Effector memory CD8-positive, alpha-beta T cell (primary cell): ENCODE measurements around the gene LSR.

ENCODE experiments used
- ATAC-seq: fragments of 150-1000 bp; cut with Tn5 transposase; replicated peaks from 2 replicates; pipeline ENCODE4 v1.10.0; 2021; ENCODE audit warnings: mild to moderate bottlenecking, moderate library complexity
- DNase-seq, 3 experiments: peaks; one replicate each; pipeline ENCODE4 v3.0.0; 2021
- H3K27ac Mint-ChIP-seq, 2 donors: one replicate each; pipeline ENCODE4 v1.8.0; 2022; ENCODE audit warnings: mild to moderate bottlenecking in 2 of 2, mixed read lengths in 2 of 2, moderate library complexity in 2 of 2
- H3K27me3 Mint-ChIP-seq, 2 donors: one replicate each; pipeline ENCODE4 v1.8.0; 2022; ENCODE audit warnings: mixed read lengths in 2 of 2
- H3K36me3 Mint-ChIP-seq: one replicate; pipeline ENCODE4 v1.8.0; 2022; ENCODE audit warnings: mild to moderate bottlenecking, moderate library complexity, mixed read lengths; ENCODE audit not compliant: insufficient read depth
- H3K4me1 Mint-ChIP-seq, 2 donors: one replicate each; pipeline ENCODE4 v1.8.0; 2022; ENCODE audit warnings: low read depth in 2 of 2, mixed read lengths in 2 of 2
- H3K4me3 Mint-ChIP-seq, 2 donors: one replicate each; pipeline ENCODE4 v1.8.0; 2022; ENCODE audit warnings: mild to moderate bottlenecking in 2 of 2, mixed read lengths in 2 of 2, moderate library complexity in 2 of 2
- H3K9me3 Mint-ChIP-seq, 2 donors: one replicate each; pipeline ENCODE4 v1.8.0; 2022; ENCODE audit warnings: mixed read lengths in 2 of 2

LSR gene

GRCh38 chr19:35294859-35295791, 46.3 kb downstream of the LSR start:
- no peak for ATAC-seq

GRCh38 chr19:35295792-35296462, 47.1 kb downstream of the LSR start:
- DNase-seq = peak; percentile 16 to 27 (median 23)
- H3K27ac Mint-ChIP-seq = no peak overlapping the region
- peak; percentile 83 for ATAC-seq
- H3K27me3 Mint-ChIP-seq = peaks cover 0 to 7% of the 10 kb centered on the region in 2 donors
- no peaks in the 10 kb centered on the region for H3K9me3 Mint-ChIP-seq
- H3K4me1 Mint-ChIP-seq = peaks cover 0 to 2% of the 10 kb centered on the region in 2 donors
- H3K36me3 Mint-ChIP-seq = no peaks in the 10 kb centered on the region
- H3K4me3 Mint-ChIP-seq = peak overlapping the region in 1 of 2 donors; percentile 23

More at GRCh38 chr19:35294859-35295791, 46.3 kb downstream of the LSR start:
- Mint-ChIP-seq H3K27ac (no peak overlapping the region), H3K4me3 (no peak overlapping the region), H3K9me3 (no peaks in the 10 kb centered on the region), H3K27me3 (peaks cover 0 to 12% of the 10 kb centered on the region in 2 donors), H3K4me1 (peaks cover 0 to 2% of the 10 kb centered on the region in 2 donors), H3K36me3 (no peaks in the 10 kb centered on the region)
- DNase-seq = no peak

DNA sequence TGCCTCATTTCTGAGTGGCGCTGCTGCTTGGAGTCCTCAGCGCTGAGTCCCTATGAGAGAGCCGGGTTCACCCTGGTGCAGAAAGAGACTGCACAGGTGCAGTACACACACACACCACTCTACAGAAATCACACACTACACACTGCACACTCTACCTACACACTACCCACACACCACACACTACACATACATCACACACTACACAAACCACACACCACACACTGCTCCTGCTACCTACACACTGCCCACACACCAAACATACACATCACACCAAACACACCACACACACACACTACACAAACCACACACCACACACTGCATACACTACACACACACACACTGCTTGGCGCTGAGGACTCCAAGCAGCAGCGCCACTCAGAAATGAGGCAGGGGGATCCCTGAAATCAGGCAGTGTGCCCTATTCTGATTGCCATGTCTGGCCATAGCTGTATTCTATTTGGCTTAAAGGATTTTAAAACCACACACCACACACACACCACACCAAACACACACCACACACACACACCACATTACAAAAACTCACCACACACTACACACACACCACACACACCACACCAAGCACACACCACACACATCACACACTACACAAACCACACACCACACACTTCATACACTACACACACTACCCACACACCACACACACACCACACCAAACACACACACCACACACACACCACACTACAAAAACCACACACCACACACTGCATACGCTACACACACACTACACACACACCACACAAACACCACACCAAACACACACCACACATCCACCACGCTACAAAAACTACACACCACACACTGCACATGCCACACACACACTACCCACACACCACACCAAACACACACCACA, 48.1 kb downstream of the LSR start:
- no peak for ATAC-seq
- Mint-ChIP-seq H3K27ac (no peak overlapping the region), H3K9me3 (no peaks in the 10 kb centered on the region)

DNA sequence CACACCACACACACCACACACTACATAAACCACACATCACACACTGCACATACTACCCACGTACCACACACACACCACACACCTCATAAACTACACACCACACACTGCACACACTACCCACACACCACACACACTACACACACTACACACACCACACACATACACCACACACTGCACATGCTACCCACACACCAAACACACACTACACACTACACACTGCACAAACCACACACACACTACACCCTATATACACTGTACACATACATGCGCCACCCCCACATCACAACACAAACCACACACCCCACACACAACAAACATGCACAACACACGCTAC, 48.7 kb downstream of the LSR start:
- H3K27me3 Mint-ChIP-seq = no peaks in the 10 kb centered on the region
- H3K36me3 Mint-ChIP-seq = no peaks in the 10 kb centered on the region
- peaks cover 0 to 2% of the 10 kb centered on the region in 2 donors for H3K4me1 Mint-ChIP-seq
- no peaks in the 10 kb centered on the region for H3K9me3 Mint-ChIP-seq
- DNase-seq = no peak
- H3K27ac Mint-ChIP-seq = no peak overlapping the region
- no peak for ATAC-seq
- no peak overlapping the region for H3K4me3 Mint-ChIP-seq

More for the DNA sequence above, 48.1 kb downstream of the LSR start:
- H3K36me3 Mint-ChIP-seq = no peaks in the 10 kb centered on the region
- no peak overlapping the region for H3K4me3 Mint-ChIP-seq
- peaks cover 0 to 2% of the 10 kb centered on the region in 2 donors for H3K4me1 Mint-ChIP-seq
- H3K27me3 Mint-ChIP-seq = no peaks in the 10 kb centered on the region
- DNase-seq = no peak

GRCh38 chr19:35297922-35298321, 49.1 kb downstream of the LSR start:
- DNase-seq (no peak), ATAC-seq (no peak)
- no peak overlapping the region for H3K27ac Mint-ChIP-seq
- no peak overlapping the region for H3K4me3 Mint-ChIP-seq
- H3K4me1 Mint-ChIP-seq = peaks cover 0 to 2% of the 10 kb centered on the region in 2 donors
- no peaks in the 10 kb centered on the region for H3K9me3 Mint-ChIP-seq
- H3K36me3 Mint-ChIP-seq = no peaks in the 10 kb centered on the region
- no peaks in the 10 kb centered on the region for H3K27me3 Mint-ChIP-seq

GRCh38 chr19:35298561-35298972, 49.8 kb downstream of the LSR start:
- no peaks in the 10 kb centered on the region for H3K4me1 Mint-ChIP-seq
- H3K36me3 Mint-ChIP-seq = no peaks in the 10 kb centered on the region
- no peak overlapping the region for H3K27ac Mint-ChIP-seq
- no peak for ATAC-seq
- H3K4me3 Mint-ChIP-seq = no peak overlapping the region
- H3K27me3 Mint-ChIP-seq = no peaks in the 10 kb centered on the region
- no peak for DNase-seq
- H3K9me3 Mint-ChIP-seq = no peaks in the 10 kb centered on the region

- H3K4me1 Mint-ChIP-seq = no peaks in the 10 kb centered on the region
- DNase-seq = no peak
- no peak for ATAC-seq
Measured at GRCh38 chr19:35299523-35300338, 50.9 kb downstream of the LSR start.

DNA sequence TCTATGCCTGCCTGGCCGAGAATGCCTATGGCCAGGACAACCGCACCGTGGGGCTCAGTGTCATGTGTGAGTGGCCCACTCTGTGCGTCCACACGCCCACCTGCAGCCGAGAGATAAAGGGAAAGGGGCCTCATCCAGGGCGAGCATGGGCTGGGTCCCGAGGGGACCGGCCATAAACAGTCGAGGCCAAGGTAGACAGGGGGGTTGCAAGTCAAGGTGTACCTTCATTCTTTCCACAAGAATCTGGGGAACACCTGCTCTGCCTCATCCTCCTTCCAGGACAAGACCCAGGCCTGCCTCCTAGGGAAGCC, 51.5 kb downstream of the LSR start:
- H3K36me3 Mint-ChIP-seq = no peaks in the 10 kb centered on the region
- no peak overlapping the region for H3K27ac Mint-ChIP-seq
- ATAC-seq (no peak), DNase-seq (no peak)
- no peak overlapping the region for H3K4me3 Mint-ChIP-seq
- H3K27me3 Mint-ChIP-seq = no peaks in the 10 kb centered on the region
- H3K9me3 Mint-ChIP-seq = no peaks in the 10 kb centered on the region
- no peaks in the 10 kb centered on the region for H3K4me1 Mint-ChIP-seq

More at GRCh38 chr19:35299523-35300338, 50.9 kb downstream of the LSR start:
- Mint-ChIP-seq H3K36me3 (no peaks in the 10 kb centered on the region), H3K9me3 (no peaks in the 10 kb centered on the region), H3K4me3 (no peak overlapping the region), H3K27me3 (no peaks in the 10 kb centered on the region), H3K27ac (no peak overlapping the region)

DNA sequence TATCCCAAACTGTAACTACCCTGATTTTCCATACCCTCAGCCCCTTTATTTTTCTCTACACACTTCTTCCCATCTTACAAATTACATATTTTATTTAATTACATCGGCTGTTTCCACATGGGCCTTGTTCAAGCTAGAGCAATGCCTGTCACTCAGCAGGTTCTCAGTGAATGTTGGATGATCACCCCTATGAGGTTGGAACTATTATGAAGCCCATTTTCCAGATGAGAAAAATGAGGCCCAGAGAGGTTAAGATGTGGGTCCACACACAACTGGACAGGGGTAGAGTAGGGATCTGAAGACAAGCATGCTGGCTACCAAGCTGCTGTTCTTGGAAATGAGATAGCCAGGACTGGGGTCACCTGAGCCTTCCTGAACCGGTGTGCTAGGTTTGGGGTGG, 53.2 kb downstream of the LSR start:
- DNase-seq = no peak
- Mint-ChIP-seq H3K27me3 (no peaks in the 10 kb centered on the region), H3K9me3 (no peaks in the 10 kb centered on the region), H3K27ac (no peak overlapping the region), H3K4me3 (no peak overlapping the region), H3K4me1 (no peaks in the 10 kb centered on the region), H3K36me3 (no peaks in the 10 kb centered on the region)
- ATAC-seq = no peak

DNA sequence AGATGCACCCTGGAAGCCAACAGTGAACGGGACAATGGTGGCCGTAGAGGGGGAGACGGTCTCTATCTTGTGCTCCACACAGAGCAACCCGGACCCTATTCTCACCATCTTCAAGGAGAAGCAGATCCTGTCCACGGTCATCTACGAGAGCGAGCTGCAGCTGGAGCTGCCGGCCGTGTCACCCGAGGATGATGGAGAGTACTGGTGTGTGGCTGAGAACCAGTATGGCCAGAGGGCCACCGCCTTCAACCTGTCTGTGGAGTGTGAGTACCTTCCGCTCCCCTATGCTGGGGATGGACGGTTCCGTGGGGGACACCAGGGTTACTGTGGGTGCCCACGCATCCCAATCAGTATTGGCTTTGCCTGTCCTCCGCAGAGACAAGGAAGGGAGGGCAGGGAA, 53.6 kb downstream of the LSR start:
- H3K9me3 Mint-ChIP-seq = no peaks in the 10 kb centered on the region
- H3K36me3 Mint-ChIP-seq = no peaks in the 10 kb centered on the region
- no peak for DNase-seq
- H3K27ac Mint-ChIP-seq = no peak overlapping the region
- H3K27me3 Mint-ChIP-seq = peaks cover 0 to under 1% of the 10 kb centered on the region in 2 donors
- no peak overlapping the region for H3K4me3 Mint-ChIP-seq
- ATAC-seq = no peak
- no peaks in the 10 kb centered on the region for H3K4me1 Mint-ChIP-seq

DNA sequence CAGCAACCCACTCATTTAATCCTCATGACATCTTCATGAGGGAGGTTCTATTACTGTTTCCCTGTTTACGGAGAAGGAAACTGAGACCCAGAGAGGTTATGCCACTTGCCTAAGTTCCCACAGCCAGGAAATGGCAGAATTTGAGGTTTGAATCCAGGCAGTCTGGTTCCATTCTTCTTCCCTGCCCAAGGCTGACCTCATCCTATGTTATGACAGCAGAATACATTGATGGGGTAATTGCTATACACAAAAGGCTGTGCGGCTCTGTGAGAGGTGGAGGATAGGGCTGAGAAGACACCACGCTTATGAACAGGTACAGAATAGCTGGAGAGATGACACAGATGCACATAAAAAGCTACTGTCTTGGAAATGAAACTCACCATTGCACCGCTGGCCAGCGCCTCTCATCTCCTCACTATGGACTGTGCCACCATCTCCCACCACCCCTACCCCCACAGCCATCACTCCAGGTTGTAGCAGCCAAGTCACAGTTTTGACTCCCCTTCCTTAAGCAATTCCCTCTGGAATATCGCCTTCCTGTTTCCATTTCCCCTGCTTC, 54.6 kb downstream of the LSR start:
- no peak for ATAC-seq
- Mint-ChIP-seq H3K27ac (no peak overlapping the region), H3K4me3 (no peak overlapping the region), H3K27me3 (peaks cover 7 to 9% of the 10 kb centered on the region in 2 donors), H3K4me1 (no peaks in the 10 kb centered on the region), H3K9me3 (no peaks in the 10 kb centered on the region), H3K36me3 (no peaks in the 10 kb centered on the region)
- no peak for DNase-seq

GRCh38 chr19:35304036-35304435, 55.2 kb downstream of the LSR start:
- H3K27ac Mint-ChIP-seq = no peak overlapping the region
- ATAC-seq = no peak
- peaks cover 10 to 14% of the 10 kb centered on the region in 2 donors for H3K27me3 Mint-ChIP-seq
- no peaks in the 10 kb centered on the region for H3K4me1 Mint-ChIP-seq
- H3K9me3 Mint-ChIP-seq = no peaks in the 10 kb centered on the region
- no peak overlapping the region for H3K4me3 Mint-ChIP-seq
- H3K36me3 Mint-ChIP-seq = no peaks in the 10 kb centered on the region
- DNase-seq = no peak
